ENCODE results near the gene SWT1.
A peak's percentile ranks its signal among the peaks of the same experiment; 100 is the strongest.

SWT1 gene

DNA sequence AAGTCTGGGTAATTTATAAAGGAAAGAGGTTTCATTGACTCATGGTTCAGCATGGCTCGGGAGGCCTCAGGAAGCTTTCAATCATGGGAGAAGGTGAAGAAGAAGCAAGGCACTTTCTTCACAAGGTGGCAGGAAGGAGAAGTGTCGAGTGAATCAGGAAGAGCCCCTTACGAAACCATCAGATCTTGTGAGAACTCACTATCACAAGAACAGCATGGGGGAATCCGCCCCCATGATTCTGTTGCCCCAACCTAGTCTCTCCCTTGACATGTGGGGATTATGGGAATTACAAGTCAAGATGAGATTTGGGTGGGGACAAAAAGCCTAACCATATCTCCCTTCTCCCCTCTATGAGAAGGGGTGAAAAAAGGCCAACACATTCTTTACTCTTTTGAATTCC is 171.3 kb downstream of the SWT1 start:
- no peak for DNase-seq

DNA sequence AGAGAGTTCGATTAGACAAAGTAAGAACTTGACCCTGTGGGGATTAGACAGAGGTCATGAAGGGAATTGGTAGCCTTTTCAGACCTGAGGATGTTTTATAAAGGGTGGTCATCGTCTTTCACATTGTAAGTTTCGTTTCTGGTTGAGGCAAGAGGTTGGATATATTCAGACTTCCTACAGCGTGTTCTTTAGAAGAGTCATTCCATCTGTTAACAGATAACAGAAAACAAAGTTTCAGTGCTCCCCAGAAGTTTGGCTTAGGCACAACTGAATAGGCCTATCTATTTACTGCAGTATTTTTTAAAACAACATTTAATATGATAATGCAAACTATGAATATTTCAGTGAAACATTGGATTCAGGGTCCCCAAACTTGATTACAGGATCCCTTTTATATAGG is 177.2 kb downstream of the SWT1 start:
- no peak for DNase-seq

DNA sequence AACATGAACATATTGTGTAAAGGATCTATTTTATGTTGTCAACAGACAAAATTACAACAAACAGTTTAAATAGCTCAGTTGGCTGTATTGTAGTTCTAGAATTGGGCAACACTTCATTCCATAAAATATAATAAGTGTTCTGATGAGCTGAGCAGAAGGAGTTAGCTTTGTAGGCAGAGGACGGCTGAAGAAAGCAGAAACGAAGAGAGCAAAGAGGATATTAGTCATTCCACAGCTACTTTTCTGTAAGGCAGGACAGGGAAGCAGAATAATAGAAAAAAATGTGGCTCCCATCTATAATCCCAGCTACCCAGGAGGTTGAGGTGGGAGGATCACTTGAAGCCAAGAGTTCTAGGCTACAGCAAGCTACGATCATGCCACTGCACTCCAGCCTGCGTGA is 180.3 kb downstream of the SWT1 start:
- no peak for DNase-seq

DNA sequence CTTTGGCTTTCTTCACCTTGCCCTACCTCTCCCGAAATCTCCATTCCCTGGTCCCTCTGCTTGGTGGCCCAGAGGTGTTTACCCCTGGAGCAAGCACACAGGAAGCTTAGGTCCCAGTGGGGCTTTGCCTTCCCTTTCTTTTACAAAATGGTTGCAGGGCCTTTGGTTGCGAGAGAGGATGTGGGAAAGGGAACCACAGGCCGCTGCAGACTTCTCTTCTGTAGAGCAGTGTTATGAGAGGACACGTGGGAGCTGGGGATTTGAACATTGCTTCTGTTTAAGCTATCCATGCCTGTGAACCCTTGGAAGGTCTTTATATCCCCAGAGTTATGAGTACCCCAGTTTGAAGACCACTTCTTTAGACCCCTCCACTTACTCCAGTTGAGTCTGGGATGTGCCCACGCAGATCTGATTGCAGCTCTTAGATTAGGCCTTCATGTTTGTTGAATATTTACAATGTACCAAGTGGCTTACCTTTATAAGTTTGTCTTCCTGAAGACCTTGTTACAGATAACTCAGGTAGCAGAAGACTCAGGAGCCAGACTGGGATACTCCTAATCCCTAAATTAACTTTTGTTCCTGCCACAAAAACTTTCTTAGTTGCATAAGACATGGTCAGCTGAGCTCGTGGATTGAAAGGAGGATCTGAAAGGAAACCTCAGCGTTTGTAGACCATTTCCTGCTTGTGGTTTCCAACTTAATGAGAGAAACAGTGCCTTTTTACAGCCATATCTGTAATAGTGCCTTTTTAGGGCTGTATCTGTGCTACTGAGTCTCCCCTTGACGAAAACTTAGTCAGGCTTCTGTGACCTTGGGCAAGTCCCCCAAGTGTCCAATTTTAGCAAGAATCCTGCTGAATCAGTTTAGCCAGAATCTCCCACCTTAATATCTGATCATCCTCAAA is 182.0 kb downstream of the SWT1 start:
- peak; percentile 7 for DNase-seq

DNA sequence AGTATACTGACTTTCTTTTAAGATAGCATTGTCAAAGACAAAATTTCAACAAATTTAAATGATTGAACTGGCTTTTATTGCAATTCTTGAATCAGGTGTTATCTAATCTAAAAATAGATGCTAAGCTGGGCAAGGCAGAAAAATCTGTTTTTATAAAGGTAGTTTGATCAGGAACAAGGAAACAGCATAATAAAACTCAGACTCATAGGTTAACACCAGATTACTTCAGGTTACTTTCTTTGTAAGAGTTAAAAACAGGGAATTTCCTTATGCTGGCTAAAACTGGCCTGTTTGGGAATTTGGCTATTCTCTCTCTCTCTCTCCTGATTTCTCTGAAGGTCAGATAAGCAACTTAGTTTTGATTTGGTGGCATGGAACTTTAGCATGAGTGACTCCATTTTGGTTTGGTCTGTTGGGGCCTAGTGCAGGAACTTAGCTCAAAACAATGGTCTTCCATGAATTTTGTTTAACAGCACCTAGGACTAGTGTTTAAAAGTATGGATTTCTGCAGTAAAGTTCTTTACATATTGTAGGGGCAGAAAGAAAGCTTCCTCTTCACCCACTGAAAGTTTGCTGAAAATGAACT is 184.3 kb downstream of the SWT1 start:
- no peak for DNase-seq
